SW 1271 (cell line): ENCODE results near the gene IGFL3.
"Not testable (repeated sequence)": the region's sequence is repeated elsewhere in the genome, so short reads cannot be mapped to it uniquely, and the experiment has no call there.

ENCODE experiments used
- DNase-seq, 2 experiments: peaks; one replicate each; lab custom pipeline; 2025; lab: John Stamatoyannopoulos, UW

The IGFL3 gene

GRCh38 chr19:46125447-46125846 is 959 bp upstream of the IGFL3 start:
- no peak for DNase-seq

- no peak for DNase-seq
Observed at GRCh38 chr19:46118136-46118535, 6.4 kb downstream of the IGFL3 start.

DNA sequence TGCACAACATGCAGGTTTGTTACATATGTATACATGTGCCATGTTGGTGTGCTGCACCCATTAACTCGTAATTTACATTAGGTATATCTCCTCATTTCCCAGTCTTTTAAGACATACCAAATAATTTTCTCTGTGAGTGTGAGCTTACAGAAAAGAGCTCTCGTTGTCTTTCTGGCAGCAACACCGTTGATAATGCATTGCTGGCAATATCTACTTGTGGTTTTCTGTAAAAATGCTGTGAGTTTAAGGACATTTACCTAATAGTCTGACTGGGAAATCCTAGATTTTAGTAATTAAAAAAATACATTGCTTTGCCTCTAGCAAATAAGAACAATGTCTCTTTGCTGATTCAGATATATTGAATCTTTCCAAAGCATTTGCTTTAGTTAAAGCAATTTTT is 8.4 kb downstream of the IGFL3 start:
- DNase-seq = no peak

DNA sequence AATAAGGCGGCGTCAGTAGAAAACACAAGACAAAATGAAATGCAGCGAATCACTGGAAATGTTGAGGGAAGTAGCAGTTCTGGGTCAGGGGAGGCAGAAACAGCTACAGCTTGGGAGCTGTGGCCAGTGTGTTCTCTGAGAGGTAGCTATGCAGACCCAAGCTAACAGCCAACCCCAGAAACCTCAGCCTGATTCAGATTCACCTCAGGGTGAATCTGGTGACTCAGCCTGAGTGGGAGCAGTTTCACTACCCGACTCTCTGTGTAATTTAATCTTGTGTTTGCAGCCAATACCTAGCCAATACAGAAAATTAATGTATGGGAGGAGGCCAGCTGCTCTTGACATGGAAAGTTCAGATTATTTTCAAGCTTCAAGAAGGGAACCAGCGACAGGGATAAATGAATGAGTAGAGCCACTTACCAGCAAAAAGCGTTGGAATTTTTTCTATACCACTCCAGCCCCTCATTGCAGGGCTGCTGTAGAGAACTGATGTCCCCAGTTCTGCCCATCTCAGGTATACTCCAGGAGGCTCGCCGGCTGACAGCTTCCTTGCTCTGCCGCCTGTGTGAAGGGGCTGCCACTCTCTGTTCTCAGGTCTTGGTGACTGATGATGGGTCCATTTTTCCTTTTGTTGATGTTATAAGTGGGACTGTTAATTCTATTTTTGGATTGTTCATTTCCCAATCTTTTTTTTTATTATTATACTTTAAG is 8.9 kb downstream of the IGFL3 start:
- peak in 1 of 2 experiments; percentile 6 for DNase-seq

GRCh38 chr19:46113726-46114125 is 10.8 kb downstream of the IGFL3 start:
- DNase-seq = no peak

GRCh38 chr19:46112527-46112926 is 12.0 kb downstream of the IGFL3 start:
- DNase-seq = no peak

- no peak for DNase-seq
Observed at GRCh38 chr19:46111376-46111775, 13.1 kb downstream of the IGFL3 start.

DNA sequence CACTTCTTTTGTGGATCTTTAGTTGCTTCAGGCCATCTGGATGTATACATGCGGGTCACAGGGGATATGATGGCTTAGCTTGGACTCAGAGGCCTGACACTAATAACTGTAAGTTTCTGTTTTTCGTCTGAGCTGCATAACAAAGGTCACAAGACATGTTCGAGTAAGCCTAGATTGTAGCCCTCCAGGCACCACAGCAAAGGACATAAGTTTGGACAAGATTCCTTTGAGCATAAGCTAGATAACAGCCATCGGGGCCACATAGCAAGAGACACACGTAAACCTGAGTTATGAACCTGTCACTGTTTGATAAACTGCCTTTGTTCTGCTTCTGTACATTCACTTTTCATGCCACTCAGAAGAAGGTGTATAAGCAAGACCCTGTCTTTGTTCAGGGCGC is 14.6 kb downstream of the IGFL3 start:
- no peak for DNase-seq

DNA sequence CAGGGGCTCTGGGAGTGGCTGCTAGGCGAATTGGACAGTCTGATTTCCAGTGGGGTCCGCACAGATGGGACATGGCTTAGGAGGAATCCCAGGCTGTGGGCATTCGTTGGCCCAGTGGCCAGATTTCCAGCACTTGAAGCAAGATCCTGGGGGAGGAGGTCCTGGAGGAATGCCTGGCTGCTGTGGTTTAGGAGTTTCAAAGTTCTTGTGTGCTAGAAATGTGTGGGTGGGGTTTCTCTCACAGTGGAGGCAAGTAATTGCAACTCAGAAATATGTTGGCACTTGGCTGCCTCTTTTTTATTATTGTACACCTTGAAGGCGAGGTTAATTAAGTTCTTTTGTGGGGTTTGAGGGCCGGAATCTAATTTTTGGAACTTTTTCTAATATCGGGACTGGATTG is 17.1 kb downstream of the IGFL3 start:
- DNase-seq = no peak

GRCh38 chr19:46102333-46102732 is 22.2 kb downstream of the IGFL3 start:
- DNase-seq = not testable (repeated sequence)

- no peak for DNase-seq
Observed at GRCh38 chr19:46101293-46101692, 23.2 kb downstream of the IGFL3 start.

DNA sequence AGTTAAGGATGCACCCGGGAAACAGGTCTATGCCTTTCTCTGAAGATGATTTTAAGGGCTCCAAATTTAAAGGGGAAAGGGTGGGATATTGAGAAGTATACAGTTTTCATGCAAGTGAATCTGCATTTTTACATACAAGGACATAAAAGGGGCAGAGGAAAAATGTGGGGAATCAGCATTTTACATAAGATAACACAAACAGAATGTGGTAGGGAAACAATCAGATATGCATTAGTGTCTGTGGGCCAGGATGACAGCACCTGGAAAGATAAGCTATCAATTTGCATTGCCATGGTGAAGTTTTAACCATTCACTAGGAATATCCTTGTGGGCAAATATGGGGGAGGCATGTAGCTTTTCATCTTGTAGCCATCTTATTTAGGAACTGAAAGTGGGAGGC is 24.1 kb downstream of the IGFL3 start:
- DNase-seq = no peak

- DNase-seq = no peak
Observed at GRCh38 chr19:46090444-46090843, 34.0 kb downstream of the IGFL3 start.

- DNase-seq = no peak
Observed at GRCh38 chr19:46089432-46089831, 35.1 kb downstream of the IGFL3 start.

DNA sequence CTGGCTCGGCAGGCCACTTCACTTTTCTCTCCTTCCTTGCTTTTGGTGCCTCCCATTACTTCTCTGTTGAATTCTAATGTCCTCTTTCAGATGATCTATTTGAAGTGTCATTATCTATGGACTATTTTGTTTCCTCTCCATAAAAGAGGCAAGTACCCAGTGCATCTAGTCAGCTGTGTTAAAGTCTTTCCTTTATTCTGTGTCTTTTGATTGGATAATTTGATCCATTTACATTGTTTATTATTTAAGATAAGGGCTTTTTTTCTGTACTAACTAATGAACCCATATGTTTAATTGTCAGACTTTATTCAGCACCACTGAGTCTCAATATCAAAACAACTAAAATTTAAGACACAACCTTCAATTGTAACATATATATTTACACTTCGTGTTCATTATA is 36.4 kb downstream of the IGFL3 start:
- no peak for DNase-seq

DNA sequence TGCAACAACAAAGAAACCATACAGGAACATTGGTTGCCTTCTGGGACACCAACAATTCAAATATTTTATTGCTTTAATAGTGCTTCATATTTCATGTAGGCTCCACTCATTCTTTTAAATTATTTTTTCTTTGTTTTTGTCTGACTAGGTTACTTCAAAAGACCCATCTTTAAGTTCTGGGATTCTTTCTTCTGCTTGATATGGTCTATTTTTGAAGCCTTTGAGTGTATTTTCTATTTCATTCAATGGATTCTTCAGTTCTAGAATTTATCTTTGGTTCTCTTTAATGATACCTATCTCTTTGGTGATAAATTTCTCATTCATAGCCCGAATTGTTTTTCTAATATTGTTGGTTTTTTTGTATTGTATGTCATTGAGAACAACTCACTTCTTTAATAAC is 38.6 kb downstream of the IGFL3 start:
- no peak for DNase-seq

- no peak for DNase-seq
Observed at GRCh38 chr19:46082728-46083050, 41.8 kb downstream of the IGFL3 start.

DNA sequence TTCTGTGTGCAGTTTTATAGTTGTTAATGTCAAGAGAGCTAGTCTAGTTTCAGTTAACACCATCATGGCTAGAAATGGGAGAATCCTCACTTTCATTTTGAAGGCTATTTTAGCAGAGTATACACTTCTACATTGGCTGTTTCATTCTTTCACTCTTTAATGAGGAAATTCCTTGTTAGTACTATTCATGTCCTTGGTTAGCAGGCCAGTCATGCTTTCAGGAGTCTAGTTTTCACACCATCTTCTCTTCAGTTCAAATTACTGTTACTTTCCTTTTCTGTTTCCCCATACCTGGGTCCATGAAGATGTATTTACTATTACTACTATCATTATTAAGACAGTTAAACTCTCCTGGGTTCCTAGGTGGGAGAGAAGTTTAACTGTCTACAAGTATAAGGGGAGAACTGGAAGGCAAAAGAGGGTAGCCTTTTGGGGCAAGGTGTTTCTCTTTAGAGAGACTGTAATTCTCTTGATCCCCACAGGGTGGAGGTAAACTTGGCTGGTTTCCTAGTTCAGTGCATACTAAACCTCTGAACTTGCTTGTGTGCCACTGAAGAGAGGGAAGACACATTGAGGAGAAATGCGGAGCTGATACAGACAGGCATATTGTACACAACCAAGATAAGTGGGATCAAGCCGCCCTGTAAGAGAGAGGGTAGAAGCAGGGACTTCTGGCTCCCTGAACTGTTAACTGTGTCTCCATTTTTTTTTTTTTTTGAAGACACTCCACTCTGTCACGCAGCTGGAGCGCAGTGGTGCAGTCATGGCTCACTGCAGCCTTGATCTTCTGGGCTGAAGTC is 42.4 kb downstream of the IGFL3 start:
- DNase-seq = peak in 1 of 2 experiments; percentile 41

GRCh38 chr19:46080561-46080960 is 43.9 kb downstream of the IGFL3 start:
- DNase-seq = peak in 1 of 2 experiments; percentile 41

DNA sequence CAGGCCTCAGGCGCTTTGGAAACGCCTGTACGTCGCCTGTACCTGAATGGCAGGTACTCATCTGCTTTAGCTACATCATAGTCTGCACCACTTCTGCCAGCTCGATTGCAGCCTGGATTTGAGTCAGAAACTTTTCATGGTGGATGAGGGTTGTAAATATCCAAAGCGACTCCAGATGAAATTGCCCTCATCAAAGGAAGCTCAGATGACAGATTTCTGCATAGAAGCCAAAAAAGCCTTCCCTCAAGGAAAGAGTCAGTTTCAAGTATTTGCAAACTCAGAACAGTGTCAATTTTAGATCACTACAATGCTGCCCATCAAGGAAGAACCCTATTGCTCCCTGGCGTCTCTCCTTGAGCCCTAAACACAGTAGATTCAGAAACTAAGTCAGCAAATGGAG is 44.9 kb downstream of the IGFL3 start:
- DNase-seq = no peak

DNA sequence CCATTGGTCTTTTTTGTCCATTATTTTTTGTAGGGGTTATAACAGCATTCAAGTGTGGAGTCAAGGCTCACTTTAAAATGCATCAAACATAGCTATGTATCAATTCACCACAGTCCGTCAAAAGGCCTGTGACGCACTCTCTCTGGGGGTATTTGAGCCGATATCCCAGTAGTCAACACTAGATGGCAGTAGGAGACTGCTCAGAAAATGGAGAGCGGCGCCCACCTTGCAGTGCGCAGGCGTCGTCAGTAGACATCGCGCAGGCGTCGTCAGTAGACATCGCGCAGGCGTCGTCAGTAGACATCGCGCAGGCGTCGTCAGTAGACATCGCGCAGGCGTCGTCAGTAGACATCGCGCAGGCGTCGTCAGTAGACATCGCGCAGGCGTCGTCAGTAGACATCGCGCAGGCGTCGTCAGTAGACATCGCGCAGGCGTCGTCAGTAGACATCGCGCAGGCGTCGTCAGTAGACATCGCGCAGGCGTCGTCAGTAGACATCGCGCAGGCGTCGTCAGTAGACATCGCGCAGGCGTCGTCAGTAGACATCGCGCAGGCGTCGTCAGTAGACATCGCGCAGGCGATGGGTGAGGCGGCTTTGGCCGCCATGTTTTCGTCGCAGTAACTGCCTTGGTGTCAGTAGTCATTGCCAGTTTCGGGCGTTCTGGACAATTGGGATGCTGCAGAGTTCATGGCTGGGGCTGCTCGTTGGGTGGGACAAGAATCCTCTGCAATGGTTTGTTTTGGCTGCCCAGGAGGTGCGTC is 45.7 kb downstream of the IGFL3 start:
- not testable (repeated sequence) for DNase-seq

GRCh38 chr19:46077815-46078167 is 46.7 kb downstream of the IGFL3 start:
- DNase-seq = no peak
